GM21381 (cell line): ENCODE results near the gene ASB3.
"Not testable (repeated sequence)": the region's sequence is repeated elsewhere in the genome, so short reads cannot be mapped to it uniquely, and the experiment has no call there.

Experiments
- ATAC-seq: cut with Tn5 transposase; IDR thresholded peaks from one replicate; pipeline ENCODE4 v1.9.1; 2021; ENCODE audit warnings: mild to moderate bottlenecking, moderate library complexity; ENCODE audit not compliant: unreplicated experiment

Gene ASB3, protein sequence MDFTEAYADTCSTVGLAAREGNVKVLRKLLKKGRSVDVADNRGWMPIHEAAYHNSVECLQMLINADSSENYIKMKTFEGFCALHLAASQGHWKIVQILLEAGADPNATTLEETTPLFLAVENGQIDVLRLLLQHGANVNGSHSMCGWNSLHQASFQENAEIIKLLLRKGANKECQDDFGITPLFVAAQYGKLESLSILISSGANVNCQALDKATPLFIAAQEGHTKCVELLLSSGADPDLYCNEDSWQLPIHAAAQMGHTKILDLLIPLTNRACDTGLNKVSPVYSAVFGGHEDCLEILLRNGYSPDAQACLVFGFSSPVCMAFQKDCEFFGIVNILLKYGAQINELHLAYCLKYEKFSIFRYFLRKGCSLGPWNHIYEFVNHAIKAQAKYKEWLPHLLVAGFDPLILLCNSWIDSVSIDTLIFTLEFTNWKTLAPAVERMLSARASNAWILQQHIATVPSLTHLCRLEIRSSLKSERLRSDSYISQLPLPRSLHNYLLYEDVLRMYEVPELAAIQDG

DNA sequence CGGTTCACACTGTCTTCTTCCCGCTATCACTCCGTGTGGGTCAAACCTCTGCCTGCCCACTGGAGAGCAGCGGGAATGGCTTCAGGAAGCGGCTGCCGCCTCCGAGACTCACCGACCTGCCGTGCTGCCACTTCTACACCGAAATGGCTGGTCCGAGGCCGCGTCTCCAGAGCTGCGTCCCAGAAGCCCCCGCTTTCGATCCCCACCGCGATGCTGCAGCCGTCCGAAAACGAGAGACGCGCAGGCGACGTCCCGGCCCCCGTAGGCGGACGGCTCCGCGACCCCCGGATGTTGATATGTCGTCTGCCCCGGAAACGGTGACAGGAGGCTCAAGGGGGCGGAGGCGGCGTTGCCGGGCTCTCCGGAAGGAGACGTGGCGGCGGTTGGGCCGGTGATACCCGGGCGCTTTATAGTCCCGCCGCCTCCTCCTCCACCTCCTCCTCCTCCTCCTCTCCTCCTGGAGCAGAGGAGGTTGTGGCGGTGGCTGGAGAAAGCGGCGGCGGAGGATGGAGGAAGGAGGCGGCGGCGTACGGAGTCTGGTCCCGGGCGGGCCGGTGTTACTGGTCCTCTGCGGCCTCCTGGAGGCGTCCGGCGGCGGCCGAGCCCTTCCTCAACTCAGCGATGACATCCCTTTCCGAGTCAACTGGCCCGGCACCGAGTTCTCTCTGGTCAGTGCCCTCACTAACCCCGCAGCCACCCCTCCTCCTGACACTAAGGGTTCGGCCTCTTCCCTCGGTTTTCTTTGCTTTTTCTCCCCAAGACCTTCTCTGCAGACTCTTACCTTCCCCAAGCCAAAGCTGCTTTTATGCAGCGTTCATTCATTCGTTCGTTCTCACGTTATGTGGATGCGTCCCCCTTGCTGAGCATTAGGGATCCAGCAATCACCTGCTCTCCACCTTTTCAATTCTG lies at the start of gene ASB3, which contains the start of gene ERLEC1:
ASB3 (minus strand) TSS at position 249 of the 909 bp plus-strand sequence. CDS start 21,381 bp downstream, outside the sequence.
ERLEC1 (plus strand) TSS at position 340 of the 909 bp plus-strand sequence; CDS start at position 507, 167 bp downstream.
- peak; percentile 95 for ATAC-seq

DNA sequence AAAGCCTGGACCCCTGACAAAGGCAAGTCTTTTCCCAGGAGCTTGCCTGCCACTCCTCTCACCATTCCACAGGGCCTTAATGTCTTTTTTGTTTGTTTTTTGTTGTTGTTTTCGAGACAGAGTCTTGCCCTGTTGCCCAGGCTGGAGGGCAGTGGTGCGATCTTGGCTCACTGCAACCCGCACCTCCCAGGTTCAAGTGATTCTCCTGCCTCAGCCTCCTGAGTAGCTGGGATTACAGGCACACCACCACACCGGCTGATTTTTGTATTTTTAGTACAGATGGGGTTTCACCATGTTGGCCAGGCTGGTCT lies 43.2 kb upstream of the ASB3 start:
- ATAC-seq: not testable (repeated sequence)

DNA sequence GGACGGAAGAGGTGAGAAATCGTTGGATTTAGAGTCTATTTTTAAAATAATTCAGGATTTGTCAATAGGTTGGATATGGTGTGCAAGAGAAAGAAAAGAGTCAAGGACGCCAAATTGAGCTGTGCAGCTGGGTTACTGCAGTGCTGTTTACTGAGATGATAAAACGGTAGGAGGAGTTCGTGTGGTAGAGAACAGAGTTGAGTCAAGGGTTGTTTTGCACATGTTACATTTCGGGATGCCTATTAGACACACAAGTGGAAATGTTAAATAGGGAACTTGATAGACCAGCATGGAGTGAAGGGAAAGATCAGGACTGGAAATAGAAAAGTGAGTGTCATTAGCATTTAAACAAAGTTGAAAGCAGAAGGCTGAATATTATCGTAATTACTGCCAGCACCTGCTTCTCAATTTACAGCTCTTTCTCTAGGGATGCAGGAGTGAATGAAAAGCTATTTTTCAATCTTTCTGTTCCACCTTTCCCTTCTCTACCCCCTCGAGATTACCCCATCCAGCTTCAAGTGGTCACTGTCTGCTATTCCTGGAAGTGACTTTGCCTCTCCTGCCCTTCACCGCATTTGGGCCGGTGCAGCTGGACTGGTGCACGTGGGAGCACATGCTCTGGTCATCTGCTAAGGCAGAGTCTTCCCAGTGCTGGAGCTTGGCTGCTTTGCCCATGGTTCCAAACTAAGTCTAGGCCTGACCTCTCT lies 42.7 kb upstream of the ASB3 start:
- ATAC-seq: no peak

DNA sequence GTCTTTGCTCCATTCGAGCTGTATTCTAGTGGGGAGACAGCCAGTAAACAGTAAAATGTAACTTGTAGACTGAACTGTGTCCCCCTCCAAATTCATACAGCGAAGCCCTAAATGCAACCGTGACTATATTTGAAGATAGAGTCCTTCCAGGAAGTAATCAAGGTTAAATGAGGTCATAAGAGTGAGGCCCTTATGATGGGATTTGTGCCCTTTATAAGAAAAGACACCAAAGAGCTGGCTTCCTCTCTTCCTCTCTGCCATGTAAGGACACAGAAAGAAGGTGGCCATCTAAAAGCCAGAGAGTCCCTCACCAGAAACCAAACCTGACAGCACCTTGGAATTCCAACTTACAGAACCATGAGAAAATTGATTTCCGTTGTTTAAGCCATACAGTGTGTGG lies 41.6 kb upstream of the ASB3 start:
- ATAC-seq: no peak

DNA sequence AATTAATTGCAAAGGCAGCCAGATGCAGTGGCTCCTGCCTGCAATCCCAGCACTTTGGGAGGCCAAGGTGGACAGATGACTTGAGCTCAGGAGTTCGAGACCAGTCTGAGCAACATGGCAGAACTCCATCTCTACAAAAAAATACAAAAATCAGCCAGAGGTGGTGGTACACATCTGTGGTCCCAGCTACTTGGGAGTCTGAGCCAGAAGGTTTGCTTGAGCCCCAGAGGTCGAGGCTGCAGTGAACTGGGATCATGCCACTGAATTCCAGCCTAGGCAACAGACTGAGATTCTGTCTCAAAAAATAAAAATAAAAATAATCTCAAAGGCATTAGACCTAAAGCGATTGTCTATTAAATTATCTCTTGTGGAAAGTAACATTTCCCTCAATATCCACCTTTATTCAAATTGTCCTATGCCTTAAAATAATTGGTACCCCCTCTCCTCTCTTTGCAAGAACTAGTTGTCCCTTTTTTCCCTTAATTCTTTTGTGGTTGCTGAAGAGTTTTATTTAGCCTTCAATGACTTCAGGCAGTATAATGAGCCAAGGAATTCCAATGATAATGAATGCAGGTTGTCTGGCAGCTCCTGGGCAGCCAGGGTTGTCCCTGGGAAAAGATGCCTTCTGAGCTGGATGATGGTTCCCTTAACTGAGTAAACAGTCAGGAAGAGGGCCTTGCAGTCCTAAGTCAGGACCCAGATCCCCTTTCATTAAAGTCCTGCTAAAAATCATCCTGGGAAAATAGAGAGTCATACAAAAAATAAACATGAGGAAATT lies 40.8 kb upstream of the ASB3 start:
- ATAC-seq: no peak

DNA sequence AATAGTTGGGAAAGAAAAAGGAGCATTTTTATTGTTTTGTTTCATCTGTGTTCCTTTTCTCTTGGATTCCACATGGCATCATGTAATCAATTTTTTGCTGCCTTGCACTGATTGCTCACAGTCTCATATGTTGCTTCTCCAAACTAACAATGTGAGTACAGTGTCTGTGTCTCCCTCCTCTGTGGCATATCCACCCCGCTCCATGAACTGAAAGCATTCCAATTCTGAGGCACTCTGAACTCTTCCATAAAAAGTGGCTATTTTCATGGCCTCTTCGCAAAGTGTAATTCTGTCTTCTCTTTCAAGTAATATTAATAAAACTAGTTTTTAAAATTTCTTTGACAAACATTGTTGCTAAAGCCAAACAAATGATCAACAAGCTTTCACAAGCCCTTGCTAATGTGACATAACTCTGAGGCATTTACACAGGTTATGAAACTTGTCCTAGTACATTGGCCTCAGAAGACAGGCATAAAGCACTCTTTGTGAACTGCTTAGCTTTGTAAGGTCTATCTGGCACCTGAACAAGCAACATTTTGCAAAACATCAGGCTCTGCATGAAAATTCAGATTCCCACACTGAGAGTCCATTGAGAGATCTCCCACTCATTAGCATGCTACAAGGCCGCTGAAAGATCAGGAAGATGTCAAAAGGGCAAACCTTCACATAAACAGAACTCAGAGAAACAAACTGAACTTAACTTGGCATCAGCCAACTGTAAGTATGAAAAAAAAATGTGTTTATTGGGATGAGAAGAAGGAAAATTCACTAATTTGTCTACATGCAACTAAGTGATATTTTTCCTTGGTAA lies 40.0 kb upstream of the ASB3 start:
- no peak for ATAC-seq

DNA sequence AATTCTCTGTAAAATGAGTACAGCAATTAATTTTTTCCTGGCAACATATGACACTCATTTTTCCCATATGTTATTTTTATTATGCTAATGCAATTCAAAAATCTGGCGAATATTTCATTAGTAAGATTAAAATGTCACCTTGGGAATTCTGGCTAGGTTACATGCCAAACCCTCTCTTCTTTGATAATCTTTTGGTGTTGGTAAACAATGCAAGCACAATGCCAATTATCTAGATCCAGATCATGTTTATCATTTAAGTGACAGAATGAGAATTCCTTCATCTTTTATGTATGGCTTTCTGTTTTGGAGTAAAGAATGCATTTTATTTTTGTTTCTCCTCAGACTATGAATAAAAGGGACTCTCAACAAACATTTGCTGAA lies 39.3 kb upstream of the ASB3 start:
- ATAC-seq: no peak

DNA sequence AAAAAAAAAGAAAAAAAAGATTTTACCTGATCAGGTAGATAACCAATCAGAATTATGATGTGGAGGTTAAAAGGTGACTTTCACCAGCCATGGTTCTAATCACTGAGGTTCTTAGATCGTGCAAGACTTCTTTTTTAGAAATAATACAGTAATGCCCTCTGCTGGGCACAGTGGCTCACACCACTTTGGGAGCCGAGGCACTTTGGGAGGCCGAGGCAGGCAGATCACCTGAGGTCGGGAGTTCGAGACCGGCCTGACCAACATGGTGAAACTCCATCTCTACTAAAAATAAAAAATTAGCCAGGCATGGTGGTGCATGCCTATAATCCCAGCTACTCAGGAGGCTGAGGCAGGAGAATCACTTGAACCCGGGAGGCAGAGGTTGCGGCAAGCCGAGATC lies 36.9 kb upstream of the ASB3 start:
- ATAC-seq: not testable (repeated sequence)

DNA sequence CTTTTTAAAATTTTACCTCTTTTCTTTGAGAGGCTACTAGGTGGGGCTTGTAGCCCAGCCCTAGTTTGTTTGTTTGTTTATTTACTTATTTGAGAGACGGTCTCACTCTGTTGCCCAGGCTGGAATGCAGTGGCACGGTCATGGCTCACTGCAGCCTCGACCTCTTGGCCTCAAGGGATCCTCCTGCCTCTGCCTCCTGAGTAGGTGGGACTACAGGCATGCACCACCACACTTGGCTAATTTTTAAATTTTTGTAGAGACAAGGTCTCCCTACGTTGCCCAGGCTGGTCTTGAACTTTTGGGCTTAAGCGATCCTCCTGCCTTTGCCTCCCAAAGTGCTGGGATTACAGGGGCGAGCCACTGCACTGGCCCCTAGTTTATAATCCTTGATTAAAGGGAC lies 35.1 kb upstream of the ASB3 start:
- no peak for ATAC-seq

DNA sequence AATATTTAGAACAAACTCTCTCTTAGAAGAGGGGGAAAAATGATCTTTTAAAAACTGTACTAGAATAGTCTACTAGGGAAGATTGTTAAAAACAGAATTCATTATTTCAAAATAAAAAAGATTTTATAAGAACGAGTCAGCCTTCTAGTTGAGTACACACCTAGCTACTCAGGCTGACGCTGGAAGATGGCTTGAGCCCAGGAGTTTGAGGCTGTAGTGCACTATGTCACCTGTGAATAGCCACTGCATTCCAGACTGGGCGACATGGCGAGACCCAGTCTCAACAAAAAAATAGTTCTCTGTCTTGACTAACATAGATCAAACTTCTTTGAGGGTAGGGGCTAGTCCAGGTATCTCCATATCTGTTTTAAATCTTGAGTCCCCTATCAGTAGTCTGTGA lies 34.0 kb upstream of the ASB3 start:
- no peak for ATAC-seq

DNA sequence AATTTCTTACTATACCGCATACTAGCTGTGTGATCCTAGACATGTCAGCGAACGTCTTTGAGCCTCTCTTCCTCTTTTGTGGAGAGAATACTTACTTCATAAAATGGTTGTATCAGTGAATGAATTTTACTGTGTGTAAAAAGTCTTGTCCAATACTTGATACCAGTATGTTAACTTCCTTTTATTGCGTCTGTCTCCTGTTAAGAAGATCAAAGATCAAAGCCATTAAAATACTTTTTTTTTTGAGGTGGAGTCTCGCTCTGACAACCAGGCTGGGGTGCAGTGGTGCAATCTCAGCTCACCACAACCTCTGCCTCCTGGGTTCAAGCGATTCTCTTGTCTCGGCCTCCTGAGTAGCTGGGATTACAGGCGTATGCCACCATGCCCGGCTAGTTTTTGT lies 33.3 kb upstream of the ASB3 start:
- no peak for ATAC-seq

DNA sequence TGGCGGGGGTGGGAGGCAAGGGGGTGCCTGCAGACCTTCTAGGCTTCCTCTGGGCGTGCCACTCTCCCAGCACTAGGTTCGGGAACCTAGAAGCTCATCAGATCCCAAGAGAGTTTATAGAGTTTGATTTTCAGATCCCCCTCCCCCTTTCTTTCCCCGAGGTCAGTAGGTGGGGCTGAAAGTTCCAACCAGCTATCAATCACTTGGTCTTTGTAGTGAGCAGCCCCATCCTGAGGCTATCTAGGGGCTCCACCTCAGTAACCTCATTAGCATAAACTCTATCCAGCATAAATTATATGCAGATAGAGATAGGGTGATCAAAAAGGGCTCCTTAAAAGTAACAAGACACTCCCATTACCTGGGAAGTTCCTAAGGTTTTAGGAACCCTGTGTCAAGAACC lies 32.9 kb upstream of the ASB3 start:
- no peak for ATAC-seq

DNA sequence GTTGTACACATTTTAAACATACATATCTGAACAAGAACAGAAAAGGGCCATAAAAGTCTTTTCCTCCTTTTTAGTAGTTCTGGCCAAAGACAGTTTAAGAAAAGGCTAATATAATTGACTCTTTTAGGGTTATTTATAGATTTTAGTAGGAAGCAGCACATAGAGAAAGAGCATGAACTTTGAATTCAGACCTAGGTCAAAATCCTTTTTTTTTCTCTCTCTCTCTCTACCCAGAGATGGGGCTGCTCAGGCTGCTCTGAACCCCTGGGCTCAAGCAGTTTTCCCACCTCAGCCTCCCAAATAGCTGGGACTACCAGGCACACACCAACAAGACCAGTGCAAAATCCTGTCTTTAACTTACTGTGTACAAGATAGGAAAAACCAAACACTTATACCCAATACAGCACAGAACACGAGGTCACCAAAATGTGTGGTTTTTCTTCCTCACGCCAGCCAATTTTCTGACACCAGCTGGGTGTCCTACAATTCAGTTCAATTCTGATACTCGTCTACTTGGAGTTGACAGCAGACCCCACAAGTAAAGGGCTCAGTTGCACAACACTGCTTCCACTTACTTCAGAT lies 32.2 kb upstream of the ASB3 start:
- ATAC-seq: no peak

DNA sequence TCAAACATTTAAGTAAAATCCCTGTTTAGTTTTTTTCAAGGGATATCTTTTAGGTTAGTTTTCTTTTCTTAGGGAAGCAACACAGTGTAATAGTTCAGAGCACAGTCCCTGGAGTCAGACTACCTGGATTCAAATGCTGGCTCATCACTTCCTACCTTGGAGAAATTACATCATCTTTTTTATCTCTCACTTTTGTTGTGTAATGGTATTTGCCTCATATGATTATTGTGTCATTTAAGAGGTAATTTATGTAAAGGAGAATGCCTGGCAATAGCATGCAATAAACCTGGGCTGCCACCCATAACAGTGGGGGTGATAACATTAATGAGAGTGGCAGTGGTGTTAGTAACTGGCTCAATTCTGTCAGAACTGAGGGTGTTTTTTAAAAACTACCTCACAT lies 26.4 kb upstream of the ASB3 start:
- ATAC-seq: no peak

DNA sequence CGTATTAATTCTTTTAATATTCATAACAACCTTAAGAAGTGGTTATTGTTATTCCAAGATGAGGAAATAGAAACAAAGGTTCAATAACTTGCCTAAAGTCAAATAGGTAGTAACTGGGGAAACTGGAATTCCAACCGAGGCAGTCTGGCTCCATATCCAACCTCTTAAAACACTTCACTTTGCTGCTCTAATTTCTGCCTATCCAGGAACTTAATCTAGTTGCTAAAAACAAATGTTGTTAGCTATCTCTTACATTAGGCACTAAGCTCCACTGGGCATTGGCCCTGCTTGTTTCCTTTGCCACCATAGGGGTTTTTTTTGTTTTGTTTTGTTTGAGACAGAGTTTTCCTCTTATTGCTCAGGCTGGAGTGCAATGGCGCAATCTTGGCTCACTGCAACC lies 24.8 kb upstream of the ASB3 start:
- ATAC-seq: no peak

DNA sequence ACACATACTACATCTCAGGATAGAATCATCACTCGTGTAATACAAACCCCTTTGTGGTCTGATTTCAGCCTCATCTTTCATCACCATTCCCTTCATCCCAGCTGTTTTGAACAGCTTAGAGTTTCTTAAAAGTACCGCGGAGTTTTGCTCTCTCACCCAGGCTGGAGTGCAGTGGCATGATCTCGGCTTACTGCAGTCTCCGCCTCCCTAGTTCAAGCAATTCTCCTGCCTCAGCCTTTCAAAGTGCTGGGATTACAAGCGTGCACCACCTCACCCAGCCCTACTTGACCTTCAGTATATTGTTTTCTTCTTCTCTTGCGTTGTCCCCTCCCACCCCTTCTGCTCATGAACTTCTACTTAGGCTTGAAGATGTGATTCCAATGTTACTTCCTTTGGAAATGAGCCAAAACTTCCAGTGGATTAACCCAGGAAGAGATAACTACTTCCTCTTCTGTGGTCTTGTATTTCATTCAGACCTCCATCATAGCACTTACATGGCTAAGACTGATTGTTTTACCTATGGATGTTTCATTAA lies 15.9 kb upstream of the ASB3 start:
- ATAC-seq: no peak

DNA sequence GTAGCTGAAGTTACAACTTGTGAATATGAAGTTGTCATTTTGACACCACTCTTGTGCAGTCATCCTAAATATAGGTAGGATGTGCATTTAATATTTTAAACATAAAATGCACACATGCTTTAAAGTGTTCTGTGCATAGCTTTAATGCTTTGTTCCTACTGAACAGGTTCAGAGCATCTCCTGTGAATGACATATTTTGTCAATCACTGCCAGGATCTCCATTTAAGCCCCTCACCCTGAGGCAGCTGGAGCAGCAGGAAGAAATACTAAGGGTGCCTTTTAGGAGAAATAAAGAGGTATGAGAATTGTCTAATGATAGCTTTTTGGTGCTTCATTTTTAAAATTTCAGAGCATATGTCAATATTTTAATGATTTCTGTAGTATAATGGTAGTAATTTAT lies 14.8 kb upstream of the ASB3 start:
- ATAC-seq: no peak

DNA sequence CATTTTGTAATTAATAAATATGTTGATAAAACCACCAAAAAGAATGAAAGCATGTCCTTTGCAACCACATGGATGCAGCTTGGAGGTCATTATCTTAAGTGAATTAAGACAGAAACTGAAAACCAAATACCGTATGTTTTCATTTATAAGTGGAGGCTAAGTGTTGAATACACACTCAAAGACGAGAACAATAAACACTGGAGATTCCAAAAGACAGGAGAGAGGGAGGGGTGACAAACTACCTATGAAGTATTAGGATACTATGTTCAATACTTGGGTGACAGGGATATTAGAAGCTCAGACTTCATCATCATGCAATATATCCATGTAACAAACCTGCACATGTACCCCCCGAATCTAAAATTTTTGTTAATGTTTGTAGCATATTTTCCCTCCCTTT lies 7.1 kb upstream of the ASB3 start:
- no peak for ATAC-seq

DNA sequence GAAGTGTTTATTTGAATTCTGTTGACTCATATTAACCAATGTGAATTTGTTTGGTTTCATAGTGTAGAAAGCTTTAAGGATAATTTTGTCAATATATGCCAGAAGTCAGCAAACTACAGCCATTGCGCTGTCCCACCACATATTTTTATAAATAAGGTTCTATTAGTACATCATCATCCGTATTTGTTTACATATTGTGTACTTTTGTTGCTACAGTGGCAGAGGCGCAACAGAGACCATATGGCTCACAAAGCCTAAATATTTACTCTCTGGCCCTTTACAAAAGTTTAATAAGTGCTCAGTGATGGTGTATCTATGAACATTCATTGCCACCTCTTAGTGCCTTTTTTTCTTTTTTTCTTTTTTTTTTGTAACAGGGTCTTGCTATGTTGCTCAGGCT lies 6.5 kb upstream of the ASB3 start:
- ATAC-seq: no peak
